Upper lobe of right lung (tissue), 1 donor: ENCODE results near the gene HES4. TPM values are rescaled to one million over a fixed set of nuclear protein-coding genes. Genes with fewer than 3 reads are reported as not detected.

ENCODE experiments used
- ATAC-seq: fragments of 200-7000 bp; cut with Tn5 transposase; one replicate; pipeline ENCODE4 v1.9.1; 2020; ENCODE audit warnings: mild to moderate bottlenecking, moderate library complexity
- DNase-seq: peaks from one replicate; pipeline ENCODE4 v3.0.0-alpha.2; 2020
- H3K27ac ChIP-seq: fragments of 200-600 bp; one replicate; pipeline ENCODE4 v1.8.0; 2022
- H3K27me3 ChIP-seq: fragments of 200-600 bp; one replicate; pipeline ENCODE4 v1.8.0; 2022; ENCODE audit warnings: mild to moderate bottlenecking
- H3K36me3 ChIP-seq: fragments of 200-600 bp; one replicate; pipeline ENCODE4 v1.8.0; 2022
- H3K4me1 ChIP-seq: fragments of 200-600 bp; one replicate; pipeline ENCODE4 v1.8.0; 2022
- H3K4me3 ChIP-seq: fragments of 200-600 bp; one replicate; pipeline ENCODE4 v1.8.0; 2022; ENCODE audit warnings: mild to moderate bottlenecking
- H3K9me3 ChIP-seq: fragments of 200-600 bp; one replicate; pipeline ENCODE4 v1.8.0; 2022
- intact Hi-C: fragments of 100-400 bp; cut with DNase I; formaldehyde crosslinking; loops from one replicate; pipeline ENCODE4 v1.11.0; 2022
- total RNA-seq: library from RNA; stranded (reverse); fragmentation: NEBNext Ultra II Directional; extraction: Animal tissue kit (Norgen Biotek cat#: 25700); gene quantifications from one replicate; pipeline ENCODE4 v1.2.1, GENCODE V29; 2021
- TF ChIP-seq, protein P1 (sequence below): fragments of 200-600 bp; IDR thresholded peaks from one replicate; pipeline ENCODE4 v1.8.0; 2022; ENCODE audit warnings: antibody characterized with exemption
- donor health status: DM: no; HTN: yes; CAD: no; lungs with severe emphysema.

Gene HES4
- total RNA-seq, 1 donor from 2014 or later, result 26.8 TPM

DNA sequence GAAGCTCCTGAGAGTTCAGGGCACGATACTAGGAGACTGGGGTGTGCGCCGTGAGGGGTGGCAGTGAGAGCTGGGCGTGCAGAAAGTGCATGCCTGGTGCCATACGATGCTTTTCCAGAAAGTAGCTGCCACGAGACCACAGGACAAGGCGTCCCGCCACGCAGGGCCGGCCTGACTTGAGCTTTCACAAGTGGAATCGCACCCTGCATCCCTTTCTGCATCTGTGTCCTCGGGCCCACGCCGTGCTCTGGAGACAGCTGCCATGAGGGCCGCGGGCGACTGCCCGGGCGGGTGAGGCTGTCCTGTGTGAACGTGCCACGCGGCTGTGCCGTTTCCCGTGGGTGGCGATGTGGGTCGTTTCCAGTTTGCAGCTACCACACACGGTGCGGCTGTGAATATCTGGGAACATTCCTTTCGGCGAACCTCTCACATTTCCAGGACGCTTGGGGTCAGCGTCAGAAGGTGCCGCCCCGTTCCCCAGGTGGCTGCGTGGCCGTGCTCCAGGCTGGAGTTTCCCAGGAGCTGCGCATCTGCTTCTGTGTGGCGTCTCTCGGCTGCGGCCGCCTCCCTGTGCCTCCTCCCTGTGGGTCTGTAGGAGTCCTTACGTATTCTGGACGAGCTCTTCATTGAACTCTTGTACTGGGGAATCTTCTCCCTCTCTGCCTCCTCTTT is 17.0 kb downstream of the HES4 start:
- DNase-seq, result no peak
- H3K27ac ChIP-seq, result no peak overlapping the region
- H3K36me3 ChIP-seq, result no peaks in the 10 kb centered on the region
- TF ChIP-seq, protein P1, sequence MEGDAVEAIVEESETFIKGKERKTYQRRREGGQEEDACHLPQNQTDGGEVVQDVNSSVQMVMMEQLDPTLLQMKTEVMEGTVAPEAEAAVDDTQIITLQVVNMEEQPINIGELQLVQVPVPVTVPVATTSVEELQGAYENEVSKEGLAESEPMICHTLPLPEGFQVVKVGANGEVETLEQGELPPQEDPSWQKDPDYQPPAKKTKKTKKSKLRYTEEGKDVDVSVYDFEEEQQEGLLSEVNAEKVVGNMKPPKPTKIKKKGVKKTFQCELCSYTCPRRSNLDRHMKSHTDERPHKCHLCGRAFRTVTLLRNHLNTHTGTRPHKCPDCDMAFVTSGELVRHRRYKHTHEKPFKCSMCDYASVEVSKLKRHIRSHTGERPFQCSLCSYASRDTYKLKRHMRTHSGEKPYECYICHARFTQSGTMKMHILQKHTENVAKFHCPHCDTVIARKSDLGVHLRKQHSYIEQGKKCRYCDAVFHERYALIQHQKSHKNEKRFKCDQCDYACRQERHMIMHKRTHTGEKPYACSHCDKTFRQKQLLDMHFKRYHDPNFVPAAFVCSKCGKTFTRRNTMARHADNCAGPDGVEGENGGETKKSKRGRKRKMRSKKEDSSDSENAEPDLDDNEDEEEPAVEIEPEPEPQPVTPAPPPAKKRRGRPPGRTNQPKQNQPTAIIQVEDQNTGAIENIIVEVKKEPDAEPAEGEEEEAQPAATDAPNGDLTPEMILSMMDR, result no peak
- intact Hi-C loops, result loop anchor here (10.0 kb wide), 1 partner anchor 82 kb away; no protein-coding TSS in a partner anchor
- no peaks in the 10 kb centered on the region for H3K9me3 ChIP-seq
- peaks cover 15% of the 10 kb centered on the region for H3K27me3 ChIP-seq
- no peak for ATAC-seq
- no peaks in the 10 kb centered on the region for H3K4me1 ChIP-seq
- no peak overlapping the region for H3K4me3 ChIP-seq

DNA sequence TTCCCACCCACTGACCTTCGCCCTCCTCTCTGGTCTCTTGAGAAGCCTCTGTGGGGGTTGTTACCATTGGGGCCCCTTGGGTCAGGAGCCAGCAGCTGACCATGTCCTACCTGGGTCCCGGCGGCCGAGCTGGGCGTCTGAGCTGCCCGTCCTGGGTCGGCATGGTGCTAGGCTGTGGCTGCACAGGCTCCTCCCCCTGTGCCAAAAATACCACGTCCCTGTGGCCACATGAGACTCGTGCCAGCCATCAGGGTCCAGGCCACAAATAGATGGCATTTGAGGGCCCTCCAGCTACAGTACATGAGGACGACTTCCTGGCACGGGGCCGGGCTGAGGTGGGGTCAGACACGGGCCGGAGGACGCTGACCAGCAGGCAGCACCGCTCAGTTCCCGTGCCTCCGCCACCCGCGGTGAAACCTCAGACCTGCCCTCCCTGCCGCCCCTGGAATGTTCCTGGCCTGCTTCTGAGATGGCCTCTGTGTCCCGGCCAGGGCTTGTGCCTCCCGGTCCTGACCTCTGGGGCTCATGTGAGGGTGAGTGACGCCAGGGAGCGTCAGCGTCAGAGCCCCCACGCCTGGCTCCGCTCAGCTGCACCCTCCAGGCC is 17.8 kb downstream of the HES4 start, which contains the start of gene PERM1:
Gene PERM1 (minus strand): TSS at position 139 of the 604 bp plus-strand sequence. CDS start 1,064 bp downstream, outside the sequence.
- no peaks in the 10 kb centered on the region for H3K36me3 ChIP-seq
- H3K4me3 ChIP-seq, result no peak within 1 kb of the TSS
- DNase-seq (no peak), ATAC-seq (no peak)
- H3K27me3 ChIP-seq, result peaks cover 15% of the 10 kb centered on the region
- TF ChIP-seq, protein P1, result no peak
- no peaks in the 10 kb centered on the region for H3K4me1 ChIP-seq
- intact Hi-C loops, result loop anchor here (10.0 kb wide), 1 partner anchor 83 kb away; no protein-coding TSS in a partner anchor
- no peak within 1 kb of the TSS for H3K27ac ChIP-seq
- H3K9me3 ChIP-seq, result no peaks in the 10 kb centered on the region

DNA sequence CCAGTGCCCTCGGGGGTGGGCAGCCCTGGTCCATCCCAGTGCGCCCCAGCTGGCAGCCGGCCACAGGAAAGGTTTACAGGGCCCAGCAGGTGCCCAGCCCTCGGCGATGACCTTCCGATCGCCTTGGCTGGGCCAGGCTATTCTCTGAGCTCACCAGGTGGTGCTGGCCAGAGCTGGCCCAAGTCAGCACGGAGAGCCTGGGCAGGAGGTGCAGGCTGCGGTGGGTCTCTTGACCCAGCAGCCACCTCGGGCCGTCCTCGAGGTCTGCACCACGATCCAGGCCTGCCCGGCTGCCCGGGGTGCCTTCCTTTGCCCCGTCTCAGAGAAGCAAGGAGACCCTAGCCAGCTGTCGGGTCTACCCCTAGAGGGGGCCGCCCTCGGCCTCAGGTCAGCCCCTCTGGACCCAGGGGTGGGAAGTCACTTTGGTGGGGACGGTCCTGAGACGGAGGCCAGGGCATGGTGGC is 18.4 kb downstream of the HES4 start:
- H3K27me3 ChIP-seq, result peaks cover 15% of the 10 kb centered on the region
- DNase-seq (no peak), ATAC-seq (no peak)

DNA sequence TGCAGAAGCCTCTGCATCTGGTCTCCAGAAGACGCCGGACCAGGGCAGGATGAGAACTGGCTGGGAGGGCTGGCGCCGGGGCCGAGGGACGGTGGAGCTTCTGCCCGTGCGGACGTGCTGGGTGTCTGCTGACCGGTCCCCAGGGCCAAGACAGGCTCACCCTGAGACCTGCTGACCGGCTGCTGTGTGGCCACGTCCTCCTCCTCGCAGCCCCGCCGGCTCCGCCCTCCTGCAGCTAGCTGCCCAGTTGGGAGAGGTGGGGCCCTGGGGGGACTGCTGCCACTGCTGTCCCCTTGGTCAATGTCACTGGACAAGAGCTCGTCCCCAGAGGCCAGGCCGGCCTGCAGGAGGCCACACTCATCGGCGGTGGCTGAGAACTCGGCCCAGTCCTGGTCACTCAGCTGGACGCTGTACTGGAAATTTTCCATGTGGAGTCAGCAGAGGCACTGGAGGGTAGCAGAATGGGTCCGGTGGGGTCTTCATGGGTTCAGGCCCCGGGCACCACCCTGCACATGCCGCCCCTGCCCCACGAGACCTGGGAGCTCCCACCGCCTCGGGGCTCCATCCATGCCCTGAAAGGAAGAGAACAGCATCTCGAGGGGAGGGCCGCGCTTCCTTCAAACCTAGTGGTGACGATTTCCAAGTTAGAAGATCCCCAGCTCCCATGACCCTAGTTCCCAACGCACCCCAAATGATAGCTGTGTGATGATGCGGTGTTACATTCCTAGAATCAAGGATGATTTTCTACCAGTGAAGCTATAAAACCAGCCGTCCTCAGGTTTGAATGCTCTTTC is 19.1 kb downstream of the HES4 start:
- ATAC-seq (no peak), DNase-seq (no peak)
- Histone ChIP-seq H3K27me3 (peaks cover 21% of the 10 kb centered on the region), H3K36me3 (no peaks in the 10 kb centered on the region), H3K4me3 (no peak overlapping the region), H3K4me1 (peaks cover 6% of the 10 kb centered on the region), H3K9me3 (no peaks in the 10 kb centered on the region), H3K27ac (no peak overlapping the region)
- intact Hi-C loops, result loop anchor here (10.0 kb wide), 1 partner anchor 84 kb away; no protein-coding TSS in a partner anchor
- TF ChIP-seq, protein P1, result no peak

More for the DNA sequence above, 18.4 kb downstream of the HES4 start:
- H3K4me3 ChIP-seq, result no peak overlapping the region
- no peaks in the 10 kb centered on the region for H3K9me3 ChIP-seq
- intact Hi-C loops, result loop anchor here (10.0 kb wide), 1 partner anchor 83 kb away; no protein-coding TSS in a partner anchor
- H3K36me3 ChIP-seq, result no peaks in the 10 kb centered on the region
- no peak overlapping the region for H3K27ac ChIP-seq
- TF ChIP-seq, protein P1, result no peak
- H3K4me1 ChIP-seq, result no peaks in the 10 kb centered on the region

DNA sequence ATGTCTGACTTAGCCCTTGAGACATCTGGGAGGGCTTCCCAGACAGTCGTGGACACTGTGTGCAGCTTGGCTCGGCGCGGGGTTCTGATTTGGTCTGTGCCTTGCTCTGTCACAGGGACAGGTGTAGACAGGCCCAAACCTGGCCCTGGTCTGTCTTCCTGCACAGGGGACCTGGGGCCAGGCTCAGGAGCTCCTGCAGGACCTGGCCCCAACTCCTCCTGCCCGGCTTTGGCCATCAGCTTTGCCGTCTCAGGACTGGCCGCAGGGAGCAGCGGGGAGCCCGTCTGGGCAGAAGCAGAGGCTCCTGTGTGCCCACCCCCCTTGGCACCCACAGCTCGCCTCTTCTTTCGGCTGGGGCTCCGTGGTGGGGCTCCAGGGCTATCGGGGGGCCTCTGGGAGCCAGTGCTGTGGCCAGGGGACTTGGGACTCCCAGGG is 19.7 kb downstream of the HES4 start:
- intact Hi-C loops, result loop anchor here (10.0 kb wide), 1 partner anchor 85 kb away; no protein-coding TSS in a partner anchor
- H3K9me3 ChIP-seq, result no peaks in the 10 kb centered on the region
- peaks cover 7% of the 10 kb centered on the region for H3K4me1 ChIP-seq
- no peak overlapping the region for H3K27ac ChIP-seq
- H3K27me3 ChIP-seq, result peaks cover 28% of the 10 kb centered on the region
- DNase-seq (no peak), ATAC-seq (no peak)
- H3K36me3 ChIP-seq, result no peaks in the 10 kb centered on the region
- H3K4me3 ChIP-seq, result no peak overlapping the region
- TF ChIP-seq, protein P1, result no peak
